WERI-Rb-1 (cell line): ENCODE results near the gene ACER1.

ENCODE experiments used
- DNase-seq: peaks from one replicate; pipeline ENCODE4 v3.0.0-alpha.2; 2020
- H3K27ac ChIP-seq: fragments of 250-450 bp; sonication (Bioruptor Pico); 2 replicates; pipeline ENCODE4 v1.5.1; 2020; ENCODE audit warnings: mild to moderate bottlenecking, moderate library complexity
- H3K27me3 ChIP-seq: fragments of 250-450 bp; sonication (Bioruptor Pico); 2 replicates; pipeline ENCODE4 v1.5.1; 2021; ENCODE audit warnings: mild to moderate bottlenecking, low read depth, moderate library complexity; ENCODE audit not compliant: insufficient read depth, severe bottlenecking
- H3K36me3 ChIP-seq: fragments of 250-450 bp; sonication (Bioruptor Pico); 2 replicates; pipeline ENCODE4 v1.5.1; 2020; ENCODE audit warnings: mild to moderate bottlenecking, moderate library complexity
- H3K4me3 ChIP-seq: 2 replicates; pipeline ENCODE4 v1.5.1; 2011; ENCODE audit warnings: low read depth, mild to moderate bottlenecking, control low read depth, low read length
- H3K9me3 ChIP-seq: fragments of 250-450 bp; sonication (Bioruptor Pico); 2 replicates; pipeline ENCODE4 v1.5.1; 2021; ENCODE audit warnings: mild to moderate bottlenecking, moderate library complexity; ENCODE audit not compliant: severe bottlenecking
- CTCF ChIP-seq: IDR thresholded peaks from 2 replicates; pipeline ENCODE4 v1.5.1; 2011; ENCODE audit warnings: low read depth, mild to moderate bottlenecking, control low read depth, inconsistent platforms, low read length

Gene ACER1

DNA sequence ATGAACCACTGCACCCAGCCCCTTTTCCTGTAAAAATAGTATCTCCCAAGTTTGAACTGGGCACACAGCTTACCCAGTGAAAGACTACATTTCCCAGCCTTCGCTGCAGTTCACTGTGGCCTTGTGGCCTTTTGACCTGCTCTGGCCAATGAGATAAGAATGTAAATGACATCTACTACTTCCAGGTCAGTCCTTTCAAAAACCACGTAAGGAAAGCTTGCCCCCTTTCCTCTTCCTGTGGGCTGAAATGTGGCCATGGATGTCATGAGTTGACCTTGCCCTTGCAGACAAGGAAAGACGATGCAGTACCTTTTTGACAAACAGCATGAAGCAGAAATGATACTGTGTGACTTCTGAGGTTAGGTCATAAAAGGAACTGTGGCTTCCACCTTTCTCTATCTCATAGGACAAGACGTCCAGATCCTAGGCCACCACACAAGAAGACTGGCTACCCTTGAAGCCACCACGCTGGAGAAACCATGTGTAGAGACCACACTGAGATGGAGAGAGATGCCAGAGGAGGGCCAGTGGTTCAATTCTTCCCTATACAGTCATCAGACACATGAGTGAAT is 19.9 kb downstream of the ACER1 start:
- DNase-seq, result no peak
- Histone ChIP-seq H3K27me3 (no peaks in the 10 kb centered on the region), H3K27ac (no peak overlapping the region), H3K36me3 (no peaks in the 10 kb centered on the region), H3K9me3 (no peaks in the 10 kb centered on the region), H3K4me3 (no peak overlapping the region)
- TF ChIP-seq CTCF, result no peak

DNA sequence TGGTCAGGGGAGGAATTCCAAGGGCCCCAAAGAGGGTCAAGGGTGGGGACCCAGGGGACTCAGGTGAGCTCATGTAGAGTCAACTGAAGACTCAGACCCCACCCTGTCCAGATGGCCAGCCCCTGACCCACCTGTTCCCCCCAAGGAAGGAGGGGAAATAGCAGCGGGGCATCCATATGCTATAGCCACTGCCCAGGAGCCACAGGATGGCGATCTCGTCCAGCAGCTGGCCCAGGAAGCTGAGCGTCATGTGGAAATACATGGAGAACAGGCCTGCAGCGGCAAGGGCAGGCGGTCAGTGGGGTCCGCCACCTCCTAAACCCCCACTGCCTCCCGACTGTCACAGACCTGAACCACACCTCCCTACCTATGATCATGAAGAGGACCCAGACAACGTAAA is 21.4 kb downstream of the ACER1 start:
- DNase-seq, result peak; percentile 57
- Histone ChIP-seq H3K36me3 (no peaks in the 10 kb centered on the region), H3K4me3 (no peak overlapping the region), H3K9me3 (no peaks in the 10 kb centered on the region), H3K27ac (no peak overlapping the region), H3K27me3 (no peaks in the 10 kb centered on the region)
- TF ChIP-seq CTCF, result peak; percentile 85

DNA sequence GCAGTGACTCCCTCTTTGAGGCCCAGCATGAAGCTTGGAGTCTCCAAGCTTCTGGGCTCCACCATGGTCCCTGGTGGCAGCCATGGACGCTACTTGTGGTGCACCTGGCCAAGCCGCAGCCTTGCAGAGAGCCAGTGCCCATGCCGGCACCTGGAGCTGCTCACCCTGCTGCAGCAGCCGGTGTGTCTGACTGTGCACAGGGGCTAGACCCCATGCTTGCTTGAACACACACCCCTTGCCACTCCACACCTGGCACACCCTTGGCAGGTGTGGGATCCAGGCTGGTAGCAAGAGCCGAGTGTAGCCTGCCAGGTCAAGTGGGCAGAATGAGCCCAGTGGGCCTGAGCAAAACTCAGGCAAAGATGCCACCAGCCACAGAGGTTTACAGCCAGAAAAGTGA is 35.0 kb downstream of the ACER1 start:
- no peak overlapping the region for H3K27ac ChIP-seq
- no peaks in the 10 kb centered on the region for H3K36me3 ChIP-seq
- no peak overlapping the region for H3K4me3 ChIP-seq
- no peak for TF ChIP-seq CTCF
- no peak for DNase-seq
- H3K9me3 ChIP-seq, result peaks cover 25% of the 10 kb centered on the region
- no peaks in the 10 kb centered on the region for H3K27me3 ChIP-seq

DNA sequence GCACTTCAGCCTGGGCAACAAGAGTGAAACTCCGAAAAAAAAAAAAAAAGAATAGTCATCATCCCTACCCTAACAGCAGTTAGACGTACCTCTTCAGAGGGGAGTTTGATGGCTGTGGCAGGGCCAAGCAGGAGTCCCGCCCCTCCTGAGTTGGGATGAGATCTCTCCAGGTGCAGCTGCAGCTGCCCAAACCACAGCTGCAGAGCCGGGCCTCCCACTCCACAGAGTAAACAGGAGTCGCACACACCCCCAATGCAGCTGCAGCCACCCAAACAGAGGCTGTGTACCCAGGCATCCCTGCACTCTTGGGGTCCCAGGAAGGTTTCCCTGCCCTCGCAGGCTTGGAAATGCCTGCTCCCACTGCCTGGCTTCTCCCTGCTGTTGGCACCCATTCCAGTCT is 36.2 kb downstream of the ACER1 start:
- Histone ChIP-seq H3K27me3 (no peaks in the 10 kb centered on the region), H3K9me3 (peaks cover 36% of the 10 kb centered on the region)
- DNase-seq, result no peak

GRCh38 chr19:6292006-6292405 is 41.4 kb downstream of the ACER1 start:
- H3K4me3 ChIP-seq, result no peak overlapping the region
- no peak overlapping the region for H3K27ac ChIP-seq
- H3K27me3 ChIP-seq, result no peaks in the 10 kb centered on the region
- no peak for TF ChIP-seq CTCF
- peaks cover 57% of the 10 kb centered on the region for H3K9me3 ChIP-seq
- no peak for DNase-seq
- no peaks in the 10 kb centered on the region for H3K36me3 ChIP-seq

More for the DNA sequence above, 36.2 kb downstream of the ACER1 start:
- Histone ChIP-seq H3K4me3 (no peak overlapping the region), H3K27ac (no peak overlapping the region), H3K36me3 (no peaks in the 10 kb centered on the region)
- no peak for TF ChIP-seq CTCF

DNA sequence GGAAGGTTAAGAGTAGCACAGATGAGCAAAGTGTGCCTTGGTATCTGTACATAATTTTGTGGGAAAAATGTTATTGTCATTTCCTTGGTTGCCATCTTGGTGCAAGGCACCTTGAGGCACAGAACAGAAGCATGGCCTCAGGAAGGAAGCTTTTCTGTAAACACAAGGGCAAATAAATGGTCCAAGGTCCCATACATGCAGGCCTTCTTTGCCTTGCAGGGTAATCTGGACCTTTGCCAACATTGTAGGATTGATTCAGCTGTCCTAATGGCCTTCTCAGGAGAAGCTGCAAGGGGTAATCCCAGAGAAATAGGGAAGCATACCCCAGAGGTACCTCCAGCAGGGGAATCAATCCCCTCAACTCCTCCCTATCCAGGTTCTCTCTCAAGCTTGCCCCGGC is 44.7 kb downstream of the ACER1 start:
- Histone ChIP-seq H3K9me3 (peaks cover 53% of the 10 kb centered on the region), H3K27ac (no peak overlapping the region), H3K4me3 (no peak overlapping the region), H3K36me3 (no peaks in the 10 kb centered on the region), H3K27me3 (no peaks in the 10 kb centered on the region)
- no peak for TF ChIP-seq CTCF
- no peak for DNase-seq
